Endothelial cell of umbilical vein (primary cell): ENCODE data around the gene DBP. TPM values are rescaled to one million over a fixed set of nuclear protein-coding genes. Genes with fewer than 3 reads are reported as not detected.

ENCODE experiments used
- BruUV-seq: library from RNA; stranded (reverse); fragments of 400-500 nt; replicated peaks from 2 replicates; lab custom pipeline; 2021; lab: Mats Ljungman, UMichigan
- CTCF ChIA-PET: fragments of 300-600, 350-600 bp; sonication (Branson Sonifier 250); formaldehyde crosslinking; loops from one replicate; lab custom pipeline; 2021; ENCODE audit warnings: antibody characterized with exemption, inconsistent platforms; lab: Charles Lee
- POLR2A ChIA-PET: fragments of 300-600, 350-600 bp; sonication (Branson Sonifier 250); formaldehyde crosslinking; loops from one replicate; lab custom pipeline; 2021; ENCODE audit warnings: antibody characterized with exemption, inconsistent platforms; lab: Charles Lee
- DNase-seq: peaks from one replicate; pipeline ENCODE4 v3.0.0-alpha.2; 2011; ENCODE audit warnings: low read depth, low spot score
- FAIRE-seq: peaks from 2 replicates; lab custom pipeline; 2011; peaks lifted over from hg19 to GRCh38; lab: Jason Lieb, UNC
- H2AFZ ChIP-seq: 2 replicates; pipeline ENCODE4 v1.6.0; 2012; ENCODE audit warnings: low read depth, low read length, control low read depth, inconsistent platforms
- H3K27ac ChIP-seq: 2 replicates; pipeline ENCODE4 v1.5.1; 2011; ENCODE audit warnings: low read depth, mild to moderate bottlenecking, control low read depth, low read length, moderate library complexity; ENCODE audit not compliant: insufficient read depth
- H3K27me3 ChIP-seq, 2 experiments: 2 replicates each; pipeline versions ENCODE4 v1.6.0 to v1.6.1; 2011; ENCODE audit warnings: low read length in 2 of 2, mixed read lengths in 1 of 2; ENCODE audit not compliant: control insufficient read depth in 2 of 2, insufficient read depth in 2 of 2
- H3K36me3 ChIP-seq, 2 experiments: 2 replicates in 1 of 2; 3 replicates in 1 of 2; pipeline ENCODE4 v1.5.1; 2011; ENCODE audit warnings: low read length in 2 of 2, mild to moderate bottlenecking in 1 of 2, moderate library complexity in 1 of 2; ENCODE audit not compliant: control insufficient read depth in 2 of 2, insufficient read depth in 2 of 2; ENCODE audit errors: extremely low read depth in 1 of 2
- H3K4me1 ChIP-seq: 3 replicates; pipeline ENCODE4 v1.5.1; 2011; ENCODE audit warnings: mild to moderate bottlenecking, low read length; ENCODE audit not compliant: control insufficient read depth, insufficient read depth; ENCODE audit errors: extremely low read depth
- H3K4me2 ChIP-seq: 2 replicates; pipeline ENCODE4 v1.6.1; 2011; ENCODE audit warnings: low read length, control low read depth, mixed read lengths; ENCODE audit not compliant: insufficient read depth
- H3K4me3 ChIP-seq, 3 experiments: fragments of 200-600 bp in 1 of 3; sonication (generic), shearing (Covaris generic) in 1 of 3; replicated peaks in 1 of 3; 2 replicates each; pipeline ENCODE4 v1.5.1; 2011 to 2016; ENCODE audit warnings: control low read depth in 3 of 3, low read length in 3 of 3, mild to moderate bottlenecking in 2 of 3, inconsistent platforms in 1 of 3, low read depth in 1 of 3, moderate library complexity in 1 of 3; ENCODE audit not compliant: insufficient read depth in 1 of 3
- H3K79me2 ChIP-seq: 2 replicates; pipeline ENCODE4 v1.6.0; 2012; ENCODE audit warnings: low read length, inconsistent platforms; ENCODE audit not compliant: control insufficient read depth, insufficient read depth
- H3K9ac ChIP-seq: replicated peaks from 2 replicates; pipeline ENCODE3; 2011; ENCODE audit warnings: low read length, control low read depth; ENCODE audit not compliant: insufficient read depth; ENCODE audit errors: extremely low read depth
- H3K9me1 ChIP-seq: replicated peaks from 3 replicates; pipeline ENCODE4 v1.6.0; 2011; ENCODE audit warnings: mild to moderate bottlenecking, low read length; ENCODE audit not compliant: control insufficient read depth, insufficient read depth; ENCODE audit errors: extremely low read depth
- H3K9me3 ChIP-seq: replicated peaks from 2 replicates; pipeline ENCODE4 v1.5.1; 2012; ENCODE audit warnings: low read length, inconsistent platforms; ENCODE audit not compliant: control insufficient read depth, insufficient read depth
- H4K20me1 ChIP-seq: replicated peaks from 2 replicates; pipeline ENCODE3; 2011; ENCODE audit warnings: mild to moderate bottlenecking, low read length; ENCODE audit not compliant: control insufficient read depth, insufficient read depth; ENCODE audit errors: extremely low read depth
- CTCF ChIP-seq, 2 donors: IDR thresholded peaks; 1 replicate in 1 of 2; 2 replicates in 1 of 2; pipeline ENCODE4 v1.5.1; 2011; ENCODE audit warnings: low read length in 2 of 2, mild to moderate bottlenecking in 2 of 2, moderate library complexity in 2 of 2, control low read depth in 1 of 2, inconsistent platforms in 1 of 2, low read depth in 1 of 2; ENCODE audit not compliant: insufficient read depth in 1 of 2; ENCODE audit errors: extremely low read depth in 1 of 2
- EZH2 ChIP-seq: IDR thresholded peaks from 2 replicates; pipeline ENCODE4 v1.6.1; 2012; ENCODE audit warnings: borderline replicate concordance, low read depth, mild to moderate bottlenecking, moderate library complexity, low read length, inconsistent platforms; ENCODE audit not compliant: severe bottlenecking
- FOS ChIP-seq: IDR thresholded peaks from 2 replicates; pipeline ENCODE4 v1.6.1; 2011; ENCODE audit warnings: mild to moderate bottlenecking, low read length, moderate library complexity, borderline replicate concordance; ENCODE audit not compliant: insufficient read depth
- MYC ChIP-seq: IDR thresholded peaks from one replicate; pipeline ENCODE4 v1.6.1; 2011; ENCODE audit warnings: mild to moderate bottlenecking, low read depth, low read length
- POLR2A ChIP-seq: IDR thresholded peaks from 2 replicates; pipeline ENCODE4 v1.6.1; 2012; ENCODE audit warnings: low read depth, mild to moderate bottlenecking, control low read depth, low read length
- dilution Hi-C: fragments of 300-500 bp; cut with MboI; formaldehyde crosslinking; loops from one replicate; pipeline ENCODE4 v1.15.0; 2019; ENCODE audit warnings: low sequenced_read_pairs; ENCODE audit not compliant: extremely low pct_ligation_motif_present
- intact Hi-C: fragments of 100-400 bp; cut with micrococcal nuclease; formaldehyde crosslinking; loops from one replicate; pipeline ENCODE4 v1.10.0; 2022
- polyA plus RNA-seq, 4 experiments: library from polyadenylated mRNA; depleted of rRNA in 3 of 4; stranded (reverse) in 3 of 4; unstranded in 1 of 4; fragments of >200 nt; gene quantifications; 2 replicates each; pipeline versions ENCODE4 v1.2.1 to v1.2.3, GENCODE V29; 2011 to 2012; ENCODE audit warnings: missing spikeins in 1 of 4
- total RNA-seq: library from RNA; stranded (reverse); gene quantifications from 2 replicates; pipeline ENCODE4 v1.2.3, GENCODE V29; 2021

The DBP gene
- total and polyA plus RNA-seq, 2 donors (not counting 3 experiments of a cell fraction or from before 2014, with no cell fraction given): 1.5 to 1.8 TPM

DNA sequence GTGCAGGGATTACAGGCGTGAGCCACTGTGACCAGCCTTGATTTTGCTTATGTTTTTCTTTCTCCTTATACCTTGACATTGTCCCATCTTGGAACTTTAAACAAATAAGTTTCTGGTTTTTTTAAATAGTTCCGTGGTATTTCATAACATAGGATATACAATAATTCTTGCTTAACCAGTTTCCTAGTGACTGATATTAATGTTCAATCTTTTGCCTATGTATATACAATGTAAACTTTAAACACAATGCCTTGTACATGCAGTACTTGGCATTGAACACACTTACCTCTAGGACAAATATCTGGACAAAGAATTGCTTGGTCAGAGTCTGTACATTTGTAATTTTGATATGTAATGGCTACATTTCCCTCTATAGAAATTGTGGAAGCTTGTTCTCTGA, 55.0 kb downstream of the DBP start:
- no peak for FAIRE-seq
- ChIA-PET CTCF (interaction anchor here (2.5 to 14.1 kb wide), 3 partner anchors 35 to 93 kb away, joined by 7 to 507 read pairs (median 203); no protein-coding TSS in a partner anchor), POLR2A (no interaction called here)
- no peak overlapping the region for H3K9ac ChIP-seq
- no peaks in the 10 kb centered on the region for H3K9me1 ChIP-seq
- no peak for DNase-seq
- no TSS peak for BruUV-seq
- no peak overlapping the region for H3K27ac ChIP-seq
- H3K36me3 ChIP-seq: no peaks in the 10 kb centered on the region
- no peak overlapping the region for H3K4me2 ChIP-seq
- intact Hi-C loops (no loop called here), dilution Hi-C loops (no loop called here)
- H2AFZ ChIP-seq: no peak overlapping the region
- TF ChIP-seq CTCF (IDR thresholded peaks at IDR 0.05; ENCODE audit: extremely low read depth in 1 of 2, insufficient read depth in 1 of 2, low read depth in 1 of 2, low read length in 2 of 2) (no peak), MYC (no peak), POLR2A (no peak), FOS (no peak), EZH2 (no peak)
- no peak overlapping the region for H3K4me3 ChIP-seq
- no peaks in the 10 kb centered on the region for H3K27me3 ChIP-seq
- no peaks in the 10 kb centered on the region for H3K4me1 ChIP-seq
- H3K9me3 ChIP-seq: no peaks in the 10 kb centered on the region
- H4K20me1 ChIP-seq: no peaks in the 10 kb centered on the region
- H3K79me2 ChIP-seq: no peaks in the 10 kb centered on the region

Other genes with a start within 250 kb of the DBP start
- gene KDELR1, start 245.8 kb downstream of the DBP start, total RNA-seq: 199 and 200 TPM in 2 replicates
- gene KDELR1, start 245.8 kb downstream of the DBP start, polyA plus RNA-seq: 224 and 233 TPM in 2 replicates
- gene GRIN2D, start 243.7 kb downstream of the DBP start, total RNA-seq: 1.8 and 2.1 TPM in 2 replicates
- 0.38 and 0.59 TPM in 2 replicates for gene GRIN2D, start 243.7 kb downstream of the DBP start, polyA plus RNA-seq
- 52.7 and 52.8 TPM in 2 replicates for gene GRWD1, start 191.4 kb downstream of the DBP start, total RNA-seq
- 26.3 and 26.8 TPM in 2 replicates for gene GRWD1, start 191.4 kb downstream of the DBP start, polyA plus RNA-seq
- 0.92 and 1.4 TPM in 2 replicates for gene KCNJ14, start 181.8 kb downstream of the DBP start, total RNA-seq
- 0.26 and 0.32 TPM in 2 replicates for gene KCNJ14, start 181.8 kb downstream of the DBP start, polyA plus RNA-seq
- gene CYTH2, start 168.0 kb downstream of the DBP start, total RNA-seq: 119 and 125 TPM in 2 replicates
- gene CYTH2, start 168.0 kb downstream of the DBP start, polyA plus RNA-seq: 98.4 and 98.6 TPM in 2 replicates
- gene LMTK3, start 125.5 kb downstream of the DBP start, total RNA-seq: 0.11 TPM in 1 of 2 replicates, not detected in the other
- gene LMTK3, start 125.5 kb downstream of the DBP start, polyA plus RNA-seq: 0.05 and 0.14 TPM in 2 replicates
- gene SULT2B1, start 85.2 kb downstream of the DBP start, total RNA-seq: not detected in 2 replicates
- gene SULT2B1, start 85.2 kb downstream of the DBP start, polyA plus RNA-seq: not detected in 2 replicates
- not detected in 2 replicates for gene SPACA4, start 30.6 kb downstream of the DBP start, total RNA-seq
- gene SPACA4, start 30.6 kb downstream of the DBP start, polyA plus RNA-seq: not detected in 2 replicates
- gene FAM83E, start 22.3 kb downstream of the DBP start, total RNA-seq: 1.7 and 3.5 TPM in 2 replicates
- 0.04 and 0.10 TPM in 2 replicates for gene FAM83E, start 22.3 kb downstream of the DBP start, polyA plus RNA-seq
- gene RPL18, start 18.2 kb downstream of the DBP start, total RNA-seq: 1,402 and 1,407 TPM in 2 replicates
- gene RPL18, start 18.2 kb downstream of the DBP start, polyA plus RNA-seq: 2,154 and 2,376 TPM in 2 replicates
- gene SPHK2, start 17.9 kb downstream of the DBP start, total RNA-seq: 30.5 and 31.1 TPM in 2 replicates
- gene SPHK2, start 17.9 kb downstream of the DBP start, polyA plus RNA-seq: 20.2 and 23.4 TPM in 2 replicates
- 2.8 TPM in 2 replicates for gene CA11, start 8.8 kb upstream of the DBP start, total RNA-seq
- 2.6 and 4.7 TPM in 2 replicates for gene CA11, start 8.8 kb upstream of the DBP start, polyA plus RNA-seq
- gene NTN5, start 35.6 kb upstream of the DBP start, total RNA-seq: 0.35 TPM in 1 of 2 replicates, not detected in the other
- 0.11 and 0.18 TPM in 2 replicates for gene NTN5, start 35.6 kb upstream of the DBP start, polyA plus RNA-seq
- not detected in 2 replicates for gene FUT2, start 58.6 kb upstream of the DBP start, total RNA-seq
- gene FUT2, start 58.6 kb upstream of the DBP start, polyA plus RNA-seq: not detected in 2 replicates
- gene MAMSTR, start 82.3 kb upstream of the DBP start, total RNA-seq: 0.76 and 0.84 TPM in 2 replicates
- gene MAMSTR, start 82.3 kb upstream of the DBP start, polyA plus RNA-seq: 0.57 and 0.94 TPM in 2 replicates
- 82.1 and 83.1 TPM in 2 replicates for gene RASIP1, start 103.2 kb upstream of the DBP start, total RNA-seq
- 66.2 and 76.2 TPM in 2 replicates for gene RASIP1, start 103.2 kb upstream of the DBP start, polyA plus RNA-seq
- 1.2 TPM in 2 replicates for gene IZUMO1, start 109.5 kb upstream of the DBP start, total RNA-seq
- 0.18 and 0.35 TPM in 2 replicates for gene IZUMO1, start 109.5 kb upstream of the DBP start, polyA plus RNA-seq
- 4.8 and 5.2 TPM in 2 replicates for gene FUT1, start 115.3 kb upstream of the DBP start, total RNA-seq
- 1.9 and 2.6 TPM in 2 replicates for gene FUT1, start 115.3 kb upstream of the DBP start, polyA plus RNA-seq
- not detected in 2 replicates for gene FGF21, start 118.1 kb upstream of the DBP start, total RNA-seq
- not detected in 2 replicates for gene FGF21, start 118.1 kb upstream of the DBP start, polyA plus RNA-seq
- 53.9 and 62.5 TPM in 2 replicates for gene BCAT2, start 173.7 kb upstream of the DBP start, total RNA-seq
- gene BCAT2, start 173.7 kb upstream of the DBP start, polyA plus RNA-seq: 62.0 and 74.7 TPM in 2 replicates
- gene HSD17B14, start 199.1 kb upstream of the DBP start, total RNA-seq: 20.9 and 21.5 TPM in 2 replicates
- 44.5 and 46.3 TPM in 2 replicates for gene HSD17B14, start 199.1 kb upstream of the DBP start, polyA plus RNA-seq
- gene PLEKHA4, start 231.2 kb upstream of the DBP start, total RNA-seq: 4.9 and 10.1 TPM in 2 replicates
- 3.9 and 4.5 TPM in 2 replicates for gene PLEKHA4, start 231.2 kb upstream of the DBP start, polyA plus RNA-seq
- 67.4 and 73.4 TPM in 2 replicates for gene PPP1R15A, start 235.0 kb upstream of the DBP start, total RNA-seq
- gene PPP1R15A, start 235.0 kb upstream of the DBP start, polyA plus RNA-seq: 34.3 and 42.3 TPM in 2 replicates